Renal pelvis (tissue), 12 donors: ENCODE data around the gene PALD1. TPM values are rescaled to one million over a fixed set of nuclear protein-coding genes. Genes with fewer than 3 reads are reported as not detected.
A peak's percentile ranks its signal among the peaks of the same experiment; 100 is the strongest.

Experiments
- DNase-seq: peaks from one replicate; pipeline ENCODE4 v3.0.0-alpha.2; 2013
- long read RNA-seq, 16 experiments: transcript quantifications; one replicate each; lab custom pipeline, GENCODE V29; 2026
- polyA plus RNA-seq, 3 donors: library from polyadenylated mRNA; unstranded; fragments of 120-200 nt; gene quantifications; one replicate each; pipeline ENCODE4 v1.2.1, GENCODE V29; 2013; ENCODE audit not compliant: insufficient read length in 3 of 3

PALD1 gene
- polyA plus RNA-seq: 10 to 100 TPM in 2 of 3 donors, 1 to 10 TPM in 1; 8.7 to 12.7 (median 12.7) TPM
- long read RNA-seq, donor 1, partial matches to known transcripts: 16 of 16 reads
- long read RNA-seq, donor 1, other reads (novel, unspliced or antisense): 0 of 16 reads
- long read RNA-seq, donor 2, full-length matches to known transcripts: 3 of 16 reads
- long read RNA-seq, donor 2, partial matches to known transcripts: 13 of 16 reads
- long read RNA-seq, donor 2, other reads (novel, unspliced or antisense): 0 of 16 reads
- long read RNA-seq, donor 3: 0 reads
- long read RNA-seq, donor 4, full-length matches to known transcripts: 1 of 1 reads
- long read RNA-seq, donor 4, partial matches to known transcripts: 0 of 1 reads
- long read RNA-seq, donor 4, other reads (novel, unspliced or antisense): 0 of 1 reads
- long read RNA-seq, donor 5: 0 reads
- long read RNA-seq, donor 6, partial matches to known transcripts: 14 of 14 reads
- long read RNA-seq, donor 6, other reads (novel, unspliced or antisense): 0 of 14 reads
- long read RNA-seq, donor 7: 0 reads
- long read RNA-seq, donor 8, full-length matches to known transcripts: 1 of 1 reads
- long read RNA-seq, donor 8, partial matches to known transcripts: 0 of 1 reads
- long read RNA-seq, donor 8, other reads (novel, unspliced or antisense): 0 of 1 reads
- long read RNA-seq, donor 9, full-length matches to known transcripts: 2 of 2 reads
- long read RNA-seq, donor 9, partial matches to known transcripts: 0 of 2 reads
- long read RNA-seq, donor 9, other reads (novel, unspliced or antisense): 0 of 2 reads
- long read RNA-seq, donor 10, partial matches to known transcripts: 15 of 15 reads
- long read RNA-seq, donor 10, other reads (novel, unspliced or antisense): 0 of 15 reads
- long read RNA-seq, donor 11: 0 reads
- long read RNA-seq, donor 12, full-length matches to known transcripts: 2 of 16 reads
- long read RNA-seq, donor 12, partial matches to known transcripts: 14 of 16 reads
- long read RNA-seq, donor 12, other reads (novel, unspliced or antisense): 0 of 16 reads
- long read RNA-seq, donor 13: 0 reads
- long read RNA-seq, donor 14: 0 reads
- long read RNA-seq, donor 15, full-length matches to known transcripts: 2 of 2 reads
- long read RNA-seq, donor 15, partial matches to known transcripts: 0 of 2 reads
- long read RNA-seq, donor 15, other reads (novel, unspliced or antisense): 0 of 2 reads
- long read RNA-seq, donor 16, full-length matches to known transcripts: 2 of 2 reads
- long read RNA-seq, donor 16, partial matches to known transcripts: 0 of 2 reads
- long read RNA-seq, donor 16, other reads (novel, unspliced or antisense): 0 of 2 reads

DNA sequence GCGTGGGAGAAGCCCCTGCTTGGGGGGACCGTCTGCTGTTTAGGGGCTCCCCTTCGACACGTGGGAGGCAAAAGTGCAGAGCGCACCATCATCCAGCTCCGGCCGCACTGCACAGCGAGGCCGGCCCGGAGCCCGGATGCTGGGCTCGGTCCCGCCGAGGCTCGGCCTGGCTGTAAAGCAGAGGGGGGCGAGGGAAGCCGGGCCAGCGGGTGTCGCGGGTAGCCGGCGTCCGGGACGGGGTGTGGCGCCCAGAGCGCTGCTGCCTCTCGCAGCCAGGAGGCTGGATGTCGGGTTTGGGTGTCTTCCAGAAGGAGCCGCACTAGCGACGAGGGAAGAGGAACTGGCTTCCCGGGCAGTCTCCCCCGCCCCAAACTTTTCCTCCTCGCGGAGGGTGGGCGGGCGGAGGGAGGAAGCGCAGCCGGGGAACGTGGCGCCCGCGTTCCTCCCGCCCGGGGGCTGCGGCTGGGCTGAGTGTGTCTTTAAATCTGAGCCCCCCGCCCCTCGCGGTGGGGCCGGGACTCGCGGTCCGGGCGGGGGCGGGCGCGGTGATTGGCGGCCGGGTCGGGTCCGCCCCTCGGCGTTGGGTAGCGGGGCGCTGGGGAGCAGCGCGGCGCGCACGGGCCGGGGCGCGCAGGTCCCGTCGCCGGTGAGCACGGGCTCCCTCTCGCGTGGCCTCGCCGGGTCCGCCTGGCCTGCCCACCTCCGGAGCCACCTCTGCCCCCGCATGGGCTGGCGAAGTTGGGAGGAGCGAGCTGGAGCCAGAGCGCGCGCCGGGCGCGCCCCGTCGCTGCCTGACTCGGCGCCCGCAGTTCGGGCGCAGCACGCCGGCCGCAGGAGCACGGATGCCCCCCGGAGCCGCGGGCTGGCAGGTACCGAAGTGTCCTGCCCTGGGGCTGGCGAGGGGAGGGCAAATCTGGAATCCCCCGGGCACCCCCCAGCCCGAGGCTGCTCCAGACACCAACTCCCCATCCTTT, at the start of gene PALD1:
TSS of gene PALD1 (plus strand) at position 577 of the 974 bp plus-strand sequence. CDS start 47,185 bp downstream, outside the sequence.
- DNase-seq: peak; percentile 81

GRCh38 chr10:70430493-70431445, 47.8 kb upstream of the PALD1 start:
- peak; percentile 66 for DNase-seq

DNA sequence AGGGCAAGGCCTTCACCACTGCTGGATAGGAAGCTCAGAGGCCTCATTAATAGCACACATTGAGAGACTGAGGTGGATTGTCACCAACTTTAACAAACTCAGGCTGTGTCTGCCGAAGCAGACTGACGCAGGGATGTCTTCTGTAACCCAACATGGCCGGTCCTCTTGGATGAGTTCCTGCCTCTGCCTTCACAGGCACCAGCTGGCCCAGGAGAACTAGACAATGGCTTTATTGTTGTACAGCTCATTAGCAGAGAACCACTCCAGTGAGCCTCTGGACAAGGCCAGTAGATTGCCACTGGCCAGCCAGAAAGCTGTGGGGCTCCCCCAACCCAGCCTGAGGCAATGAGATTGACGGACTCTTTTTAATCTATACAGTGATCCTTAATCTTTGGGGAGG, 46.5 kb upstream of the PALD1 start:
- DNase-seq: no peak

DNA sequence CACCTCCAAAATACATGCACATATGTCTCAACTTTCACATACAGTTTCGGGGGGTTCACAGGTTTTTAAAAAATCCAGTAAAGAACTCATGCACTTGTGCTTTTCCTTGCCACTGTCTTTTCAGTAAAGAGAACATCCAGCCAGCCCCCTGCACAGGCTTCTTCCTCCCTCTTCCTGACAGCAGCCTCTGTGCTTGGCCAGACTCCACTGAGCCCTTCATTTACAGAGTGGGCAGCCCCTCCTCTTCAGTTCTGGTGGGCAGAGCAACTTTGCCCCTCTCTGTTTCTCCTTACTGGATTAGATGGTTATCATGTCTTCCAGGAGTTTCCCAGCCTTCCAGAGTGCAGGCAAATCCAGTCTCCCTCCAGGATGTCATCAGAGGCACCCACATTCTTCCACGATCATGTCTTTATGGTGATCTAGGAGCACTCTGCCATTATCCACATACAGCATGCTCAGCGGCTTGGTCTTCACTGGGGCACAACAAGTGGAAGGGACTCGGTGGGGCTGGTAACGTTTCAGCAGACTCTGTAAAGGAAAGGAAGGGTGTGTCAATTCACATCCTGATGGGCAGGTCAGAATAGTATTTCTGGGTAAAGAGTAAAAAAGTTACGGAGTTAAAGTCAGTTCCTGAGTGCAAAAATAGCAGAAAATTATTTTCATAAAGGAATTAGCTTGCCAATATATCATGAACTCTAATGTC, 45.9 kb upstream of the PALD1 start:
- no peak for DNase-seq

DNA sequence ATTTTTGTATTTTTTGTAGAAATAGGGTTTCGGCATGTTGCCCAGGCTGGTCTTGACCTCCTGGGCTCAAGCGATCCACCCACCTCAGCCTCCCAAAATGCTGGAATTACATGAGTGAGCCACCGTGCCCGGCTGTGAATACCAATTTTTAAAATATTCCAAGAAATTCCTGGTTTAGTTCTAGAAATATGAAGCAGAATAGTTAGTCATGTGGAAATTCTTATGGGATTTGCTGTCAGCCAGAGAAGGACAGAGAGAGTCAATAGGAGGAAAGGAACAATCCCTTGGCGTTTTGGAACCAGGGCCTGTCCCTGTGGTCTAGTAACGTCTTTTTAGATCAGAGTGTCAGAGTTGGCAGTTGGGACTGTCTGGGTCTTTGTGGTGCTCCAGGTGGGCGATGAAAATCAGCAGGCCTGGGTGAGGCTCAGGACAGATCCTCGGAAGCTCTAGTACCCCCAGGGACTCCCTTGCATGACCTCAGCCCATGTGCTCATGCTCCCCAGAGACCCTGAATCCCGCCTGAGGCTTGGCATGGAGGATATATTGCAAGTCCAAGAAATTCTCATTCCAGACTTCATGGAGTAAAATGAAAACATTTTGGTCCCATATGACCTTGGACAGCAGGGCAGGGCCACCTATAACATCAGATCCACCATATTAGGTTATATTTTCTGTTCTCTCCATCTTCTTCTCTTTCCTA, 44.8 kb upstream of the PALD1 start:
- DNase-seq: no peak

DNA sequence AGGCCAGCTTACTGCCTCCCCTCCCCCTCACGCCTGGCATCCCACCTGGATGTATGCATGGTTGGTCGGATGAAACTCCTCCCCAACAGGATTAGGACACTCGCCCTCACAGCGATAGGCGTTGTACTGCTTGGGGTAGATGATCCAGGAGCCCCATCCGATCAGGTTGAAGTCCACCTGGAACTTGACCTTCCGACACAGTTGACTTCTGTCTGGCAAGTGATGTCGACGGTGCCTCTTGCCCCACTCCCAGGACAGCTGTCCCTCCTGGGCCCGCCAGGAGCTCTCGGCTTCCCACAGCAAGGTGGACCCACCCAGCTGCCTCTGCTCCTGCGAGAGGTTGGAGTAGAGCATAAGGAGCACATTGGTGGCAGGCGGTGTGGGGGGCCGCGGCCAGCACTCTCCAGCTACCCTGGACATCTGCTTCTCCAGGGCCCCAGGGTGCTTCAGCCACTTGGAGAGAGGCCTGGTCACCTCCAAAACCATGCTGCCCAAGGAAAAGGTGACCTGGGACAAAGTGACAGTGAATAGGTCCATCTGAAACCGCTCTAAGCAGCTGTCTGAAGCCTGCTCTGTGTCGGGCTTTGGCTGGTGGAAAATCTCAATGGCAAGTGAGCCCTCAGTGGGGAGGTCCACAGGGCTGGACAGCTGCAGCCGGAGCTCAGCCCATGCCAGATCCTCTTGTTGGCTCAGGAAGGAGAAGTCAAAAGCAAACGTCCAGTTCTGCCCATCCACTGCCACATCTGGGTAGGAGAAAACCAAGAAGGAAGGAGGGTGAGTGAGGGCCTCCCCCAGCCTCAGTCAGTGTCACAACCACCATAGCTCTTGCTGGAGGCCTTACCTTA, 43.1 kb upstream of the PALD1 start:
- DNase-seq: no peak

DNA sequence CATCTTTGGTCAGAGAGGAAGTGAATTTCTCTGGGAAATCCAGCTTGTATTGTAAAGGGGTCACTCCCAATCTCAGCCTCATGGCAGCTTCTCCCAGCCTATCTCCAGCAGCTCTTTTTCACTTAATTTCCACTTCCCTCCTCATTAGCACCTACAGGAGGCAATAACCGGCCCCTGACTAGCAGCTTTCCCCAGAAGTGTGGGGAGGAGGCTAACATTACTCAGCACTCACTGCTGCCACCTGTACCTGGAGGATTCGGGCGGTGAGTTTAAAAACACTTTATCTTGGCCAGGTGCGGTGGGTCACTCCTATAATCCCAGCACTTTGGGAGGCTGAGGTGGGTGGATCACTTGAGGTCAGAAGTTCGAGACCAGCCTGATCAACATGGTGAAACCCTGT, 40.8 kb upstream of the PALD1 start:
- DNase-seq: no peak

DNA sequence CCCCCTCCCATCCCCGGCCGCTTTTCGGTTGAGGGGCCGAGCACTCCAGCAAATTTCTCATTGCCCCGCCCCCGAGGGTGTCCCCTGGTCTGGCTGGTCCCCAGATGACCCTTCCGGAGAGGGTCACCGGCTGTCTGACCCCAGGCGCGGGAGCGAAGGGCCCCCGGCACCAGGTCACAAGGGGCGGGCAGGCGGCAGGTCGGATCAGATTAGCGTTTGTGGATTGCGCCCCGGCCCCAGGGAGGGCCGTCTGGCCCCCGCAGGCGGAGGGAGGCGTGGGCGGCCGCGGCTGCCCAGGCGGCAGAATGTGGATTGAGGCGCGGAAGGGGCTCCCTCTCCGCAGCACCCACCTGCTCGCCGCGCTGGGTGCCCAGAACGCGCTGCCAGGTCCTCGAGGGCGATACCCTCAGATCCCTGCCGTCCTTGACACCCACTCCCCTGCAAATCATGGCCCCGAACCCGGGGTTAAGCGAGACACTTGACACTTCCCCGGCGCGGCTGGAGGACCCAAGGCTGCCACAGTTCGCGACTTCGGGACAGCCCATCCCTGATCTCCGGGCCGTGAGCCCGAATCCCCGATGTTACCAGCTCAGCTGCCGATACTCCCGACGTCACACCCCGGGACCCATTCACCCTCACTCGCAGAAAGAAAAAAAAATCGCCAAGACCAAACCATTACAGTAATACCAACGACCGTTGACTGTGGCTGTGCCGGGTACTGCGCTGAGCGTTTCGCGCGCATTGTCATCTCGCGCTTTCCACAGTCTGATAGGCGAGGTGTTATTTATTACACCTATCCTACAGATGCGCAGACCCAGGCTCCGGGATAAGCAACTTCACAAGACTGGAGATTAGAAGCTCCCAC, 38.0 kb upstream of the PALD1 start:
- no peak for DNase-seq

- DNase-seq: no peak
Measured at GRCh38 chr10:70441161-70441894, 37.2 kb upstream of the PALD1 start, which contains the start of gene NODAL. TSS of gene NODAL (minus strand) at chr10:70441681. CDS start at chr10:70441667, 14 bp downstream.

DNA sequence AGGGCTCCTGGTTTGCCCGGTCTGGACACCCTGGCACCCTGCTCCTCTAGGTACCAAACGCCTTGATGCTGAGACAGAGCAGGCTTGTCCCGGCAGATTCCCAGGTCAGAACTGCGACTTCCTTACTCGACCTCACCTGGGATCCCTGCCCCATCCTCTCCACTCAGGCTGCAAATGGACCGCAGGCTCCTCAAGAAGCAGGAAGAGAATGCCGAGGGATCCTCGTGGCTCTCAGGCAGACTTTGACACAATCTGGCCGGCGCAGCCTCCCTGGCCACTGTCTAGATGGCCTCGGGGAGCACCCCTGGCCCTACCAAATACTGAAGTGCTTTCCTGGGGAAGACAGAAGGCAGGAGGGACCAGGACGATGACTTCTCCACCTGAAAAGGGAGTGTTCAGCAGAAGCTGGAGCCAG, 36.7 kb upstream of the PALD1 start:
- DNase-seq: no peak

- no peak for DNase-seq
Measured at GRCh38 chr10:70442332-70442988, 36.1 kb upstream of the PALD1 start.

DNA sequence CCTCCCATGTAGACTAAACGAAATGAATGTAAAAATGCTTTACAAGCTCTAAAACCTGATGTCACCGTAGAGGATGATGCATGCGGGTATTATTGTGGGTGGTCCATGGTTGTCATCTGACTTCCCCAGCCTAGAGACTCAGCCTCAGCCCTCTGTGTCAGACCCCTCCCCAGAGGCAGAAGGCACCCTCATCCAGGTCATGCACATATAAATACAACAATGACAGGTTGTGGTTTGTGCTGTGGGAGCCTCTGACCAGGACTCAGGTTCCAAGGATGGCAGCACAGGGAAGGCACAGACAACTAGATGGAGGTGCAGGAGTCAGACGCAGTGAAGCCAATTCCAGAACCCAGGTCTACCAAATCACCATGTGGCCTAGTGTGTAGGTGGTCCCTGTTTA, 33.8 kb upstream of the PALD1 start:
- no peak for DNase-seq

GRCh38 chr10:70445718-70446657, 32.6 kb upstream of the PALD1 start:
- DNase-seq: no peak
